NCI-H345 (cell line): ENCODE data around the gene ABCC9.
A peak's percentile ranks its signal among the peaks of the same experiment; 100 is the strongest.

Source experiments
- DNase-seq: peaks from one replicate; lab custom pipeline; 2025; lab: John Stamatoyannopoulos, UW

Gene ABCC9

DNA sequence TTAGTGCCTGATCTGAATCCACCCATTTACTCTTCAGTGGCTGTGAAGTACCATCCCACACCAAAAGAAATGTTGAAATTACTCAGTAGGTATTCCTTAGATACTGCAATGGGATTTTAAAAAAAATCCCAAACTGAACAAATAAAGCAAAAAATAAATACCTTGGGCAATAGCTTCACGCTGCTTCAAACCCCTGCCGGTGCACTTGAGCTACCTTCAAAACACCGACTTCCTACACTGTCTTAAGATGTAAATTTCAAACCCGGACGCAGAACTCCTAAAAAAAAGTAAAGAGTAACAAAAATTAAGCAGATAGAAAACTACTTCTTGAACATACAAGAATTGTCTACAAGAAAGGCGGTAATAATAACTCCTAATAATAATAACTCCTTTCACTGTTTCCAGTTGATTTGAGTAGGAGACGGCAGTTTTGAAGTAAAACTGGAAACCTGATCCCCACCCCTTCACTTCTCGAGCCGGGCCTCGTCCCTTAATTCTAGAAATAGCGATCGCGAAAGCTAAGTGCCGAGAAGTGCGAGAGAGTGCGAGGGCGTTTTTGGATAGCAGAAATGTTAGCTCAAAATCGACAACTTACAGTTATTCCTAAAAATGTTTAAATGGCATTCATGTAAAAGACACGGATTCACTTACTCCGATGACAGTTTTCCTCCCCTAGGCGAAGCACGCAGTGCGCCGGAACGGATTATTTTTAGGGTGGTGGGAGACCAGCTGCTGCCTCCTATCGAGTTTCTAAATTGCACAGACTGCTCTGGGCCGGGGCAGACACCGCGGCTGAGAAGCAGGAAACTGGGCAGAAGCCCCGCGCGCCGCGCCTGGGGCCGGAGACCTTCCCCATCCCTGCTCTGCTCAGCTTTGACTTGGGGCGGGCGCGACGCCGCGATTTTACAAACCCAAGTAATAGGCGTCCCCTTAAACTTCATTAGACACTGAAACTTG, at the start of gene ABCC9:
Gene ABCC9, minus strand, starts transcription at position 878 of the 957 bp plus-strand sequence. CDS start 4,752 bp downstream, outside the sequence.
- no peak for DNase-seq

DNA sequence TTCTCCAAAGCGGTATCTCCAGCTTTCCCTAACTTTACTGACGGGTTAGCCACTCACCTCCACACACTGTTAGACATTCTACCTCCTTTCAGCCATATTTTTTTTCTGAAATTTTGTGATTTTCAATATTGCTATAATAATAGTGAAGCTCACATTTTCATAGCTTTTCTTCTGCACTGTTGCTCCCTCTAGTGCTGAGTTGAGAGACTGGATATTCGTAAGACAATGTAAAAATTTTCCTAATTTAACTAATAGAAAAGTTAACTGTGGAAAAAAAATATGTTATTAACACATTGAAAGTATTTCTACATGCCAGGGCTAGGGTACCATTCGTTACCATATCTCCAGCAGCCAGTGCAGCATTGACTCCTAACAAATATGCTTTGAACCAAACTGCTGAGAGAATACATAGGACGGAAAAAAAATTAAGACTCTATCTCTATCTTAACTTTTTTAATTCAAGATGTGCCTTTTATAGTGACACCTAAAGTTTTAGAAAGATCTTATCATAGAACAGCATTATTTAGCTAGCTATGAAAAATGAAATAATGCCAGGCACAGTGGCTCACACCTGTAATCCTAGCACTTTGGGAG, 48.7 kb upstream of the ABCC9 start:
- DNase-seq, result peak; percentile 1

- no peak for DNase-seq
Measured at GRCh38 chr12:21988619-21989018, 47.4 kb upstream of the ABCC9 start.

- DNase-seq, result no peak
Measured at GRCh38 chr12:21987755-21988154, 46.5 kb upstream of the ABCC9 start.

- DNase-seq, result no peak
Measured at GRCh38 chr12:21985155-21985554, 43.9 kb upstream of the ABCC9 start.

DNA sequence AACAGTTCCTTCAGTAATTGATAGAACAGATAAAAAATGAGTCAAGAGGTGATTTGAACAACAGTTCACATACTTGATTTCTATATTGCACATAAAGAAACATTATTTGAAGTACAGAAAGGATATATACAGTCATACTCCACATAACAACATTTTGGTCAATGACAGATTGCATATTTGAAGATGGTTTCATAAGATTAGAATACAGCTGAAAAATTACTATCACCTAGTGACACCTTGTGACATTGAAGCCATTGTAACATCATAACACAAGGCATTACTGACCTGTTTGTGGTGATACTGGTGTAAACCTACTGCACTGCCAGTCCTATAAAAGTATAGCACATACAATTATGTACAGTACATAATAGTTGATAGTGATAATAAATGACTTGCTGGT, 43.1 kb upstream of the ABCC9 start:
- no peak for DNase-seq

- no peak for DNase-seq
Measured at GRCh38 chr12:21983095-21983494, 41.9 kb upstream of the ABCC9 start.

- no peak for DNase-seq
Measured at GRCh38 chr12:21980544-21980943, 39.3 kb upstream of the ABCC9 start.

DNA sequence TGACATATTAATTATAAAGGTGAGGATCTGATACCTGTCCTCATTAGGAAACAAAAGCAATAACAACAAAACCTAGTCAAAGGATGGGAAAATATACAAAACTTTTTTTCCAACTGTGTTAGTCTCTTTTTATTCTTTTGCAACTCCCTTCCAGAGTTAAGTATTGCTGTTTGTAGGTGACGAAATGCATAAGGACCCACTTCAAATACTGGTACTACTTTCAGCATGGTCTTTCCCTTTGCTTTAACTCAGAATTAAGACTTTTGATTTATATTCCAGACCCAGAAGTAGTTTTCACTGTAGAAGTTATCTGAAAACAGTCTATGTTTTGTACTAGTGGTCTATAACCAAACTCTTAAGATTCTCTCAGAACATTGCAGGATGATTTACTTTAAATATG, 34.1 kb upstream of the ABCC9 start:
- no peak for DNase-seq

DNA sequence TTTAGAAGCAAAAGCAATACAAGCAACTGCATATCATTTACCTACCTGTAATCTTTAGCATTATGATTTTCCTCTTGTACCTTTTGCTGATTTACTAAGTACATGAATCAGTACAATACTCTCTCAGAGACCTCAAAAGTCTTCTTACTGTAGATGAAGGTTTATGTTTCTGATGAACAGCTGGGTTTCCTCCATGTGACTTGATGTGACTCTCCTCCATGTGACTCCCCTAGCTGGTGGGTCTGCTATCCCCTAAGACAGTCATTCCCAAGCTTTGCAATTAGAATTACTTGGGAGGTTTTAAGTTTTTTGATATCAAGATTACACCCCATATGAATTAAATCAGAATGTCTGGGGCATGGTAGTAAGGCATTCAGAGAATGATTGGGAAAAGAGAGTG, 32.0 kb upstream of the ABCC9 start:
- DNase-seq, result no peak

- no peak for DNase-seq
Measured at GRCh38 chr12:21972055-21972454, 30.8 kb upstream of the ABCC9 start.

DNA sequence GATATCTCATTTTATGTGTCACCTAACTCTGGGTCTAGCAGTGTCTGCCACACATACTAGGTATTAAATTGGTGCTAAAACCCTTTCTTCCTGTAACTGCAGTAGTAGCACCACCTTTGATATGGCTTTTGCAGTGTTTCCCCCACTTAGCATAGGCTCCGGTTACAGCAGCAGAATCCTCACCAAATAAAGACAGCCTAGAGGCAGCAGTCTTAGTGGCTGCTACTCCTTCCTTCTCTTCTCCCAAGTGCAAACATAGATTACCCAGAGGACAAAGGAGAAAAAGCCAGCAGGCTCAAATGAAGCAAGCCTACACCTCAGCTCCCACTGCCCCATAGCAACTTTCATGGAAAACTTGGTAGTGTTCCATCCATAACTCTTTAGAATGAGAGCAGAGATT, 30.1 kb upstream of the ABCC9 start:
- no peak for DNase-seq

- DNase-seq, result no peak
Measured at GRCh38 chr12:21962821-21963220, 21.6 kb upstream of the ABCC9 start.

DNA sequence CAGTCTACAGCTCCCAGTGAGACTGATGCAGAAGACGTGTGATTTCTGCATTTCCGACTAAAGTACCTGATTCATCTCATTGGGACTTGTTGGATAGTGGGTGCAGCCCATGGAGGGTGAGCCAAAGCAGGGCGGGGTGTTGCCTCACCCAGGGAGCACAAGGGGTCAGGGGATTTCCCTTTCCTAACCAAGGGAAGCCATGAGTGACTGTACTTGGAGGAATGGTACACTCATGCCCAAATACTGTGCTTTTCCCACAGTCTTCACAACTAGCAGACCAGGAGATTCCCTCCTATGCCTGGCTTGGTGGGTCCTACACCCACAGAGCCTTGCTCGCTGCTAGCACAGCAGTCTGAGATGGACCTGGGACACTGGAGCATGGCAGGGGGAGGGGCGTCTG, 21.0 kb upstream of the ABCC9 start:
- no peak for DNase-seq

DNA sequence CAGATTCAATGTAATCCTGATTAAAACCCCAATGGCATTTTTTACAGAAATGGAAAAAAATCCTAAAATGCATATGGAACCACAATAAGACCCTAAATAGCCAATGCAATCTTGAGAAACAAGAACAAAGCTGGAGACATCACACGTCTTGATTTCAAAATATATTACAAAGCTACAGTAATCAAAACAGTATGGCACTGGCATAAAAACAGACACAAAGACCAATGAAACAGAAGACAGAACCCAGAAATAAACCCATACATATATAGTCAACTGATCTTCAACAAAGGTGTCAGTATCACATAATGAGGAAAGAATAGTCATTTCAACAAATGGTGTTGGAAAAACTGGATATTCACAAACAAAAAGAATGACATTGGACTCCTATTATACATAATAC, 9.4 kb upstream of the ABCC9 start:
- no peak for DNase-seq

DNA sequence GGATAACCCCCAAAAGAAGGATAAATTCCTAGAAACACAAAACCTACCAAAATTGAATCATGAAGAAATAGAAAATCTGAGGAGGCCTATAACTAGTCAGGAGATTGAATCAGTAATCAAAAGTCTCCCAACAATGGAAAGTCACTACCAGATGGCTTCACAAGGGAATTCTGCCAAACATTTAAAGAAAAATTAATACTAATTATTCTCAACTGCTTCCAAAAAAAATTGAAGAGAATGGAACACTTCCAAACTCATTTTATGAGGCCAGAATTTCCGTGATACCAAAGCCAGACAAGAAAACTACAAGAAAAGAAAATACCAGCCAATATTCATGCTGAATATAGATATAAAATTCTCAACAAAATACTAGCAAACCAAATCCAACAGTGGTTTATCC, 7.8 kb upstream of the ABCC9 start:
- no peak for DNase-seq

GRCh38 chr12:21946983-21947382, 5.8 kb upstream of the ABCC9 start:
- DNase-seq, result no peak

DNA sequence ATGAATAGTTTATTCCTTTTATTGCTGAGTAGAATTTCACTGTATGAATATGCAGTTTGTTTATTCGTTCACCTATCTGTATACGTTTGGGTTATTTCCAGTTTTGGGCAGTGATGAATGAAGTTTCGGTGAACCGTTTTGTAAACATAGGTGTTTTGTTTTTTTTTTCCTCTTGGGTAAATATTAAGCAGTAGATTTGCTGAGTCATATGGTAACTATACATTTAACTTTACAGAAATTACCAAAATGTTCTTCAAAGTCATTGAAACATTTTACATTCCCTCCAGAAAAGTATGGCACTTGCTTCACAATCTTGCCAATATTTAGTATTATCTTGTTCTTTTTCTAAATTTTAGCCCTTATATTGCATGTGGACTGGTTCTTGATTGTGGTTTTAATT, 3.8 kb upstream of the ABCC9 start:
- no peak for DNase-seq

DNA sequence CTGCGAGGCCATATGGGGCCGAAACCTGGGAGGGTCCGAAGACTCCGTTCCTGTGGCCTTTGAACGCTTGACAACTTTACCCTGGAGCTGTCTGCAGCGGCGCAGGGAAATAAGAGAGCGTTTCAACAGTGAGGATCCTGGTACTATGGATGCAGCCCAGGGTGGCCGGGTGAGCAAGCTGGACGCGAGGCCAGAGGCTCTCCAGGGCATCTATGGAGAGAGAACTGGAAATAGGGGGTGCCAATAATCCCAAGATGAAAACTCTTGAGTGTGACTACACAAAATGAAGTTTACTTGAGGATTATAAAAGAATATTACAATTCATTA, 1.1 kb upstream of the ABCC9 start:
- no peak for DNase-seq

- DNase-seq, result no peak
Measured at GRCh38 chr12:21941506-21942376, 515 bp upstream of the ABCC9 start.

DNA sequence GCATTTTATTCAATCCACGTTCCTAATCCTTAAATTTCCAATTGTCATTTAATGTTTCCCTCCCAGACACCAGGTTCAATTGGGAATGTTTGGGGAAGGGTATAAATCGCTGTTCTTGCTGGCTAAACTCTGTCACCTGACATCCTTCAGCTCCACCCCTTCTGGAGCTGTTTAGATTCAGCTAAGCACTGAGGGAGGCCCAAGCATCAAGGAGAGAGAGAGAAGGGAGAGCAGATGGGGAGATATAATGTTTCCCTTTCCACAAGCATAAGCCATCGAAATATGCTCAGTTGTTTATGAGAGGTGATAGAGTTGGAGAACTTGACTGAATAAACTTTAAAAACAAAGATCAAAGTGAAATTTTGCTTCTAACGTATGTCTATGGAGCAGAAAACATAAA, 1.8 kb downstream of the ABCC9 start:
- DNase-seq, result no peak

DNA sequence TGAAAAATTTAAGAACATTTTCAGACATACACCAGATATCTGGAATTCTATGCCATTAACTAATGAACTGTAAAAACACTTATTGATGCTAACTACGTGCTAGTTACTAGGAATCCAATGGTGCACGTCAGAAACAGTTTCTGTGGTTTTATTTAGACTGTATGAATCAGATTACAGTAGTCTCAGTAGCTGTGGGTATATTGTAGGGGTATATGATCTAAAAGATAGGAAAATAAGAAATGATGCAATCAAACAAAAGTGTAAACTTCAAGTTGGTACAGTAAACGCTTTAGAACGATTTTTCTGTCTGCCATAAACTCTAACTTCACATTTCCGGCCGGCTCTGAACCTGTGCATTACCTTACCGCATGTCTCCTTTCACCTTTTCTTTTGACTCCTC, 2.3 kb downstream of the ABCC9 start:
- DNase-seq, result no peak

GRCh38 chr12:21934173-21934572, 7.1 kb downstream of the ABCC9 start:
- DNase-seq, result no peak
